GM18519 (cell line): ENCODE data around the gene SOX1.

Experiments
- ATAC-seq: cut with Tn5 transposase; IDR thresholded peaks from one replicate; pipeline ENCODE4 v1.9.1; 2021; ENCODE audit warnings: mild to moderate bottlenecking, moderate library complexity; ENCODE audit not compliant: unreplicated experiment, low FRiP score

Gene SOX1

GRCh38 chr13:112058519-112058873 is 8.5 kb upstream of the SOX1 start:
- ATAC-seq = no peak

GRCh38 chr13:112058941-112059340 is 8.0 kb upstream of the SOX1 start:
- ATAC-seq = no peak

- no peak for ATAC-seq
Measured at GRCh38 chr13:112059457-112060281, 7.3 kb upstream of the SOX1 start.

GRCh38 chr13:112060282-112060830 is 6.6 kb upstream of the SOX1 start:
- ATAC-seq = no peak

- no peak for ATAC-seq
Measured at GRCh38 chr13:112060899-112061366, 6.0 kb upstream of the SOX1 start.

GRCh38 chr13:112061367-112062061 is 5.4 kb upstream of the SOX1 start:
- no peak for ATAC-seq

- no peak for ATAC-seq
Measured at GRCh38 chr13:112062072-112062567, 4.8 kb upstream of the SOX1 start.

- no peak for ATAC-seq
Measured at GRCh38 chr13:112062571-112063570, 4.1 kb upstream of the SOX1 start.

- ATAC-seq = no peak
Measured at GRCh38 chr13:112063807-112064206, 3.1 kb upstream of the SOX1 start.

GRCh38 chr13:112064222-112064621 is 2.7 kb upstream of the SOX1 start:
- no peak for ATAC-seq

- ATAC-seq = no peak
Measured at GRCh38 chr13:112065521-112065866, 1.5 kb upstream of the SOX1 start.

- ATAC-seq = no peak
Measured at GRCh38 chr13:112065867-112066623, 904 bp upstream of the SOX1 start.

- ATAC-seq = no peak
Measured at GRCh38 chr13:112066624-112067004, 335 bp upstream of the SOX1 start.

GRCh38 chr13:112067871-112068539 is 1.1 kb downstream of the SOX1 start:
- ATAC-seq = no peak

GRCh38 chr13:112068540-112069060 is 1.7 kb downstream of the SOX1 start:
- no peak for ATAC-seq

GRCh38 chr13:112069061-112069844 is 2.3 kb downstream of the SOX1 start:
- ATAC-seq = no peak

- no peak for ATAC-seq
Measured at GRCh38 chr13:112069845-112070251, 2.9 kb downstream of the SOX1 start.

GRCh38 chr13:112071102-112071722 is 4.3 kb downstream of the SOX1 start:
- no peak for ATAC-seq
